ENCODE data around the gene HPD. TPM values are rescaled to one million over a fixed set of nuclear protein-coding genes. Genes with fewer than 3 reads are reported as not detected.
"Not testable (repeated sequence)": the region's sequence is repeated elsewhere in the genome, so short reads cannot be mapped to it uniquely, and the experiment has no call there.

Gene HPD
- total and polyA plus RNA-seq, 10 donors, result 0.57 to 2.8 (median 1.0) TPM; not detected in 1

GRCh38 chr12:121860257-121860656, 1.6 kb upstream of the HPD start:
- no peaks in the 10 kb centered on the region for H3K27me3 ChIP-seq (replicated peaks in 1 of 7)
- H3K27ac ChIP-seq, result peak overlapping the region in 6 of 8 donors; percentile 55 to 86 (median 78)
- H3K4me1 ChIP-seq, result peaks cover 0 to 53% (median 14%) of the 10 kb centered on the region in 6 donors
- intact Hi-C loops (cut with DNase I; ENCODE audit: low total_unique reads), result no loop called here
- TF ChIP-seq CTCF (IDR thresholded peaks at IDR 0.05 in 8 of 11, conservative IDR thresholded peaks at IDR 0.05 in 3 of 11) (no peak), POLR2A (IDR thresholded peaks at IDR 0.05) (no peak), POLR2AphosphoS5 (IDR thresholded peaks at IDR 0.05) (no peak)
- no peaks in the 10 kb centered on the region for H3K9me3 ChIP-seq
- H3K4me3 ChIP-seq, result no peak overlapping the region
- DNase-seq, result no peak
- 60 to 100% (median 93%) methylated on average over 1 of the region's 1 CpG for WGBS, 5 donors
- no peaks in the 10 kb centered on the region for H3K36me3 ChIP-seq

- peaks cover 0 to 53% (median 14%) of the 10 kb centered on the region in 6 donors for H3K4me1 ChIP-seq
- intact Hi-C loops (cut with DNase I; ENCODE audit: low total_unique reads), result no loop called here
- no peaks in the 10 kb centered on the region for H3K9me3 ChIP-seq
- WGBS, 5 donors, result 83 to 91% (median 86%) methylated on average over 10 of the region's 10 CpGs
- H3K27me3 ChIP-seq (replicated peaks in 1 of 7), result no peaks in the 10 kb centered on the region
- H3K36me3 ChIP-seq, result no peaks in the 10 kb centered on the region
- no peak for DNase-seq
- H3K4me3 ChIP-seq, result no peak overlapping the region
- no peak for TF ChIP-seq POLR2A (IDR thresholded peaks at IDR 0.05)
- TF ChIP-seq POLR2AphosphoS5 (IDR thresholded peaks at IDR 0.05), result no peak
- TF ChIP-seq CTCF (IDR thresholded peaks at IDR 0.05 in 8 of 11, conservative IDR thresholded peaks at IDR 0.05 in 3 of 11), result no peak
- peak overlapping the region in 7 of 8 donors; percentile 20 to 86 (median 76) for H3K27ac ChIP-seq
Observed at GRCh38 chr12:121858318-121858661, 369 bp downstream of the HPD start.

GRCh38 chr12:121857322-121858246, 1.1 kb downstream of the HPD start:
- H3K36me3 ChIP-seq, result no peaks in the 10 kb centered on the region
- no peaks in the 10 kb centered on the region for H3K27me3 ChIP-seq (replicated peaks in 1 of 7)
- WGBS, 5 donors, result 79 to 92% (median 83%) methylated on average over 9 to 11 of the region's 11 CpGs
- H3K9me3 ChIP-seq, result no peaks in the 10 kb centered on the region
- peak overlapping the region in 4 of 8 donors; percentile 76 to 86 (median 83) for H3K27ac ChIP-seq
- H3K4me1 ChIP-seq, result peaks cover 0 to 53% (median 14%) of the 10 kb centered on the region in 6 donors
- intact Hi-C loops (cut with DNase I; ENCODE audit: low total_unique reads), result no loop called here
- TF ChIP-seq CTCF (IDR thresholded peaks at IDR 0.05 in 8 of 11, conservative IDR thresholded peaks at IDR 0.05 in 3 of 11) (no peak), POLR2AphosphoS5 (IDR thresholded peaks at IDR 0.05) (no peak), POLR2A (IDR thresholded peaks at IDR 0.05) (no peak)
- no peak for DNase-seq
- no peak overlapping the region for H3K4me3 ChIP-seq

- H3K27me3 ChIP-seq (replicated peaks in 1 of 7); DNase-seq; H3K9me3 ChIP-seq; intact Hi-C loops (cut with DNase I; ENCODE audit: low total_unique reads); H3K27ac ChIP-seq; H3K36me3 ChIP-seq; H3K4me3 ChIP-seq: not testable (repeated sequence)
- H3K4me1 ChIP-seq, result peaks cover 0 to 26% (median under 1%) of the 10 kb centered on the region in 6 donors
- 52 to 79% (median 66%) methylated on average over 3 of the region's 3 CpGs for WGBS, 5 donors
Observed at GRCh38 chr12:121852392-121852791, 6.3 kb downstream of the HPD start.
